Activated T-cell treated with anti-CD3 and anti-CD28 coated beads for 4 hours (primary cell): ENCODE measurements around the gene BLVRB.
A peak's percentile ranks its signal among the peaks of the same experiment; 100 is the strongest.

Experiments
- DNase-seq: peaks from one replicate; pipeline ENCODE4 v3.0.0-alpha.2; 2020

The BLVRB gene

DNA sequence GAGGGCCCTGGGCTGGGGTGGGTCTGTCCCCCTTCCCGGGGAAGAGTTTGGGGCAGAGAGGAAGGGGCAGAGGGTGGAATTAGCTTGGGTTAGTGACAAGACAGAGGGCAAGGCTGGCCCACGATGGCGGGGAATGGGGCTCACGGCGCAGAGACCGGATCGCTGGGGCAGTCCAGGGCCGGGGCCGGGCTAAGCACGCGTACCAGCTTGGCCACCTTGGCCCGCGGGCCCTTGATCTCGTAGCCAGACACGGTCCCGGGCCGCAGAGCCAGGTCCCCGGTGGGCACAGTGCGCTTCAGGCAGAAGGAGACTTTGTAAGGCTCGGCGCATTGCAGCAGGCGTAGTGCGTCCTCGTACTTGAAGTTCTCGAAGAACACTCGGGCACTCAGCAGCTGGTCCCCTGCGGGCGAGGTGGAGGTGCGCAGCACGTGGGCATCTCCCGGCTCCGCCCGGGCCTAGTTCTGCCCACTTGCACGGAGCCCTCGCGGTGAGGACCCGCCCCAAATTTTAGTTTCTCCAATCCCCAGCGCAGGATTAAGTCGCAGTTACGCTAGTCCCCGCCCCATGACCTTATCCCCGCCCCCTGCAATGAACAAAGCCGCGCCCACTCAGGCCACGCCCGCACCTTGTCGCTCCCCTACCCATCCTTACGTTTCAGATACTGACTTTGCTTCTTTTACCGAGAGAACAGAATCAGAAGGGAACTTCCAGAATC, 67.0 kb downstream of the BLVRB start:
- peak; percentile 61 for DNase-seq
